ENCODE measurements around the gene COL6A5.

- TF ChIP-seq POLR2A (IDR thresholded peaks at IDR 0.05) (no peak), CTCF (IDR thresholded peaks at IDR 0.05) (no peak)
Measured at GRCh38 chr3:130514681-130515080, 169.2 kb downstream of the COL6A5 start.
